Gastrocnemius medialis (tissue), 4 donors: ENCODE measurements around the gene SYNM.

Experiments
- CTCF ChIP-seq, 5 experiments: fragments of 450-650 bp in 3 of 5; fragments of 200-600 bp in 2 of 5; sonication (generic) in 2 of 5; IDR thresholded peaks in 4 of 5; conservative IDR thresholded peaks in 1 of 5; 1 replicate in 4 of 5; 2 replicates in 1 of 5; pipeline ENCODE4 v1.5.1; 2016 to 2019; ENCODE audit warnings: antibody characterized with exemption in 5 of 5, mild to moderate bottlenecking in 3 of 5, moderate library complexity in 3 of 5
- POLR2A ChIP-seq, 2 donors: fragments of 450-650 bp; IDR thresholded peaks; one replicate each; pipeline ENCODE4 v1.6.1; 2017; ENCODE audit warnings: antibody characterized with exemption in 2 of 2, mild to moderate bottlenecking in 2 of 2, moderate library complexity in 2 of 2

GRCh38 chr15:99177679-99178078 lies 72.8 kb downstream of the SYNM start:
- no peak for TF ChIP-seq CTCF (IDR thresholded peaks at IDR 0.05 in 4 of 5, conservative IDR thresholded peaks at IDR 0.05 in 1 of 5)
- no peak for TF ChIP-seq POLR2A (IDR thresholded peaks at IDR 0.05)
